Activated T-cell treated with anti-CD3 and anti-CD28 coated beads for 1 hour (primary cell): ENCODE measurements around the gene SF1.

ENCODE experiments used
- DNase-seq: peaks from one replicate; pipeline ENCODE4 v3.0.0-alpha.2; 2020; ENCODE audit warnings: low read depth

The SF1 gene

GRCh38 chr11:64759722-64760719, 18.3 kb downstream of the SF1 start, which contains the start of gene PYGM:
TSS of gene PYGM (minus strand) at chr11:64759974. CDS start at chr11:64759898, 76 bp downstream.
- DNase-seq: no peak

GRCh38 chr11:64759131-64759721, 19.1 kb downstream of the SF1 start:
- no peak for DNase-seq

GRCh38 chr11:64758330-64759079, 19.8 kb downstream of the SF1 start:
- no peak for DNase-seq

GRCh38 chr11:64757549-64758329, 20.6 kb downstream of the SF1 start:
- DNase-seq: no peak

GRCh38 chr11:64755681-64756361, 22.5 kb downstream of the SF1 start:
- no peak for DNase-seq

- no peak for DNase-seq
These were observed 23.3 kb downstream of the SF1 start for GRCh38 chr11:64754919-64755662.

GRCh38 chr11:64754124-64754918, 24.0 kb downstream of the SF1 start:
- no peak for DNase-seq

- no peak for DNase-seq
These were observed 24.8 kb downstream of the SF1 start for GRCh38 chr11:64753380-64754123.

- no peak for DNase-seq
These were observed 25.3 kb downstream of the SF1 start for GRCh38 chr11:64753019-64753379.

- DNase-seq: no peak
These were observed 26.0 kb downstream of the SF1 start for GRCh38 chr11:64752175-64752970.

- DNase-seq: no peak
These were observed 26.8 kb downstream of the SF1 start for GRCh38 chr11:64751580-64751979.

- DNase-seq: no peak
These were observed 27.2 kb downstream of the SF1 start for GRCh38 chr11:64751136-64751535.

GRCh38 chr11:64750361-64751054, 27.8 kb downstream of the SF1 start:
- DNase-seq: no peak

- no peak for DNase-seq
These were observed 30.2 kb downstream of the SF1 start for GRCh38 chr11:64747961-64748665.

- no peak for DNase-seq
These were observed 31.9 kb downstream of the SF1 start for GRCh38 chr11:64746486-64746885.

GRCh38 chr11:64745521-64746328, 32.6 kb downstream of the SF1 start:
- peak; percentile 73 for DNase-seq
